Measurements from ENCODE around the gene FAM219A. TPM values are rescaled to one million over a fixed set of nuclear protein-coding genes. Genes with fewer than 3 reads are reported as not detected.

Gene FAM219A
- total RNA-seq, 1 donor from 2014 or later = 16.9 TPM

GRCh38 chr9:34505370-34506120, 47.2 kb upstream of the FAM219A start:
- ChIA-PET CTCF (interaction anchor here (0.6 to 1.2 kb wide), 2 partner anchors 88 to 102 kb away, joined by 4 to 5 read pairs; no protein-coding TSS in a partner anchor), POLR2A (no interaction called here)

GRCh38 chr9:34503406-34503805, 45.0 kb upstream of the FAM219A start:
- no peak for DNase-seq
- ATAC-seq (ENCODE audit: low read depth) = no peak
- ChIA-PET POLR2A (no interaction called here), CTCF (interaction anchor here (0.8 to 2.7 kb wide), 3 partner anchors 65 to 170 kb away, joined by 5 to 11 read pairs (median 6); no protein-coding TSS in a partner anchor)
- no peaks in the 10 kb centered on the region for H3K36me3 Mint-ChIP-seq (ENCODE audit: low read depth)
- H3K27me3 Mint-ChIP-seq = peaks cover 12% of the 10 kb centered on the region
- no peaks in the 10 kb centered on the region for H3K4me1 Mint-ChIP-seq
- intact Hi-C loops (cut with micrococcal nuclease) = no loop called here
- no peak overlapping the region for H3K4me3 Mint-ChIP-seq
- TF ChIP-seq CTCF (IDR thresholded peaks at IDR 0.05) = no peak
- H3K9me3 Mint-ChIP-seq = no peaks in the 10 kb centered on the region
- no peak overlapping the region for H3K27ac Mint-ChIP-seq

More at GRCh38 chr9:34505370-34506120, 47.2 kb upstream of the FAM219A start:
- H3K27me3 Mint-ChIP-seq = peaks cover 3% of the 10 kb centered on the region
- TF ChIP-seq CTCF (IDR thresholded peaks at IDR 0.05) = no peak
- ATAC-seq (ENCODE audit: low read depth) (no peak), DNase-seq (no peak)
- H3K4me1 Mint-ChIP-seq = no peaks in the 10 kb centered on the region
- no peaks in the 10 kb centered on the region for H3K9me3 Mint-ChIP-seq
- no peak overlapping the region for H3K27ac Mint-ChIP-seq
- no peak overlapping the region for H3K4me3 Mint-ChIP-seq
- no peaks in the 10 kb centered on the region for H3K36me3 Mint-ChIP-seq (ENCODE audit: low read depth)
- intact Hi-C loops (cut with micrococcal nuclease) = no loop called here

GRCh38 chr9:34502891-34503290, 44.5 kb upstream of the FAM219A start:
- no peak overlapping the region for H3K4me3 Mint-ChIP-seq
- intact Hi-C loops (cut with micrococcal nuclease) = no loop called here
- TF ChIP-seq CTCF (IDR thresholded peaks at IDR 0.05) = no peak
- H3K27me3 Mint-ChIP-seq = peaks cover 12% of the 10 kb centered on the region
- H3K36me3 Mint-ChIP-seq (ENCODE audit: low read depth) = no peaks in the 10 kb centered on the region
- H3K9me3 Mint-ChIP-seq = no peaks in the 10 kb centered on the region
- no peak overlapping the region for H3K27ac Mint-ChIP-seq
- CTCF ChIA-PET = interaction anchor here (0.8 to 2.7 kb wide), 3 partner anchors 64 to 169 kb away, joined by 5 to 11 read pairs (median 6); no protein-coding TSS in a partner anchor
- no peak for ATAC-seq (ENCODE audit: low read depth)
- no peak for DNase-seq
- H3K4me1 Mint-ChIP-seq = no peaks in the 10 kb centered on the region
- POLR2A ChIA-PET = no interaction called here

- no peak for DNase-seq
- no peak for ATAC-seq (ENCODE audit: low read depth)
- ChIA-PET CTCF (interaction anchor here (0.7 to 3.1 kb wide), 5 partner anchors 10 to 169 kb away, joined by 3 to 28 read pairs (median 11); no protein-coding TSS in a partner anchor), POLR2A (no interaction called here)
- Mint-ChIP-seq H3K36me3 (ENCODE audit: low read depth) (no peaks in the 10 kb centered on the region), H3K27me3 (peaks cover 13% of the 10 kb centered on the region), H3K4me3 (no peak overlapping the region), H3K9me3 (no peaks in the 10 kb centered on the region), H3K27ac (no peak overlapping the region), H3K4me1 (no peaks in the 10 kb centered on the region)
- TF ChIP-seq CTCF (IDR thresholded peaks at IDR 0.05) = no peak
- intact Hi-C loops (cut with micrococcal nuclease) = no loop called here
These were observed 44.1 kb upstream of the FAM219A start for GRCh38 chr9:34502471-34502870.

GRCh38 chr9:34501889-34502425, 43.6 kb upstream of the FAM219A start:
- POLR2A ChIA-PET = no interaction called here
- ATAC-seq (ENCODE audit: low read depth) = no peak
- intact Hi-C loops (cut with micrococcal nuclease) = no loop called here

More at GRCh38 chr9:34501889-34502425, 43.6 kb upstream of the FAM219A start:
- peaks cover 14% of the 10 kb centered on the region for H3K27me3 Mint-ChIP-seq
- CTCF ChIA-PET = interaction anchor here (0.7 to 3.1 kb wide), 9 partner anchors 9 to 168 kb away, joined by 3 to 28 read pairs (median 9); no protein-coding TSS in a partner anchor
- H3K27ac Mint-ChIP-seq = no peak overlapping the region
- H3K9me3 Mint-ChIP-seq = no peaks in the 10 kb centered on the region
- no peak for DNase-seq
- no peak overlapping the region for H3K4me3 Mint-ChIP-seq
- H3K4me1 Mint-ChIP-seq = no peaks in the 10 kb centered on the region
- no peak for TF ChIP-seq CTCF (IDR thresholded peaks at IDR 0.05)
- H3K36me3 Mint-ChIP-seq (ENCODE audit: low read depth) = no peaks in the 10 kb centered on the region
